ENCODE measurements around the gene CLN6. TPM values are rescaled to one million over a fixed set of nuclear protein-coding genes. Genes with fewer than 3 reads are reported as not detected.
"Not testable (repeated sequence)": the region's sequence is repeated elsewhere in the genome, so short reads cannot be mapped to it uniquely, and the experiment has no call there.

The CLN6 gene
- total RNA-seq, 1 donor from 2014 or later = 26.1 TPM

DNA sequence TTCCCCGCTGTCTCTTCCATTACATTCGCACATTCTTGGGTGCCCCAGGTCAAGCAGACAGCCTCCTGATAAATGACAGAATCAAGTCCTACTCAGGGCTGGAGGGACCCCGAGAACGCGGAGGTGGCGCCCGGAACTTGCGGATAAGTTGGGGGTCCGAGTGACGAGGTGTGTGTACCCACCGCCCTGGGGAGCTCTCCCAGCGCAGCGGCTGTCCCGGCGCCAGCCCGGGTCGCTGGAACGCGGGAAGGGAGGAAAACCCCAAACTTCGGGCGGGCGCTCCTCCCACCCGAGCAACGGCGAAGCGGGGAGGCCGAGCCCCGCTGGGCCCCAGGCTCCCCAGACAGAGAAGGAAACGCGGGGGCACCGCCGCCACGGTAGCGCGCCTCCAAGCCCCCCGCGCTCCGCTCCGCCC, 550 bp downstream of the CLN6 start:
- no peak for DNase-seq
- Mint-ChIP-seq H3K4me1 (ENCODE audit: low read depth, unreplicated experiment) (peaks cover 14% of the 10 kb centered on the region), H3K9me3 (ENCODE audit: unreplicated experiment) (peaks cover 6% of the 10 kb centered on the region), H3K27ac (ENCODE audit: unreplicated experiment) (peak overlapping the region; percentile 5), H3K4me3 (ENCODE audit: unreplicated experiment) (peak overlapping the region; percentile 84), H3K36me3 (ENCODE audit: unreplicated experiment) (no peaks in the 10 kb centered on the region), H3K27me3 (ENCODE audit: unreplicated experiment) (peaks cover 7% of the 10 kb centered on the region)
- no peak for TF ChIP-seq CTCF (IDR thresholded peaks at IDR 0.05; ENCODE audit: partially characterized antibody, unreplicated experiment)

DNA sequence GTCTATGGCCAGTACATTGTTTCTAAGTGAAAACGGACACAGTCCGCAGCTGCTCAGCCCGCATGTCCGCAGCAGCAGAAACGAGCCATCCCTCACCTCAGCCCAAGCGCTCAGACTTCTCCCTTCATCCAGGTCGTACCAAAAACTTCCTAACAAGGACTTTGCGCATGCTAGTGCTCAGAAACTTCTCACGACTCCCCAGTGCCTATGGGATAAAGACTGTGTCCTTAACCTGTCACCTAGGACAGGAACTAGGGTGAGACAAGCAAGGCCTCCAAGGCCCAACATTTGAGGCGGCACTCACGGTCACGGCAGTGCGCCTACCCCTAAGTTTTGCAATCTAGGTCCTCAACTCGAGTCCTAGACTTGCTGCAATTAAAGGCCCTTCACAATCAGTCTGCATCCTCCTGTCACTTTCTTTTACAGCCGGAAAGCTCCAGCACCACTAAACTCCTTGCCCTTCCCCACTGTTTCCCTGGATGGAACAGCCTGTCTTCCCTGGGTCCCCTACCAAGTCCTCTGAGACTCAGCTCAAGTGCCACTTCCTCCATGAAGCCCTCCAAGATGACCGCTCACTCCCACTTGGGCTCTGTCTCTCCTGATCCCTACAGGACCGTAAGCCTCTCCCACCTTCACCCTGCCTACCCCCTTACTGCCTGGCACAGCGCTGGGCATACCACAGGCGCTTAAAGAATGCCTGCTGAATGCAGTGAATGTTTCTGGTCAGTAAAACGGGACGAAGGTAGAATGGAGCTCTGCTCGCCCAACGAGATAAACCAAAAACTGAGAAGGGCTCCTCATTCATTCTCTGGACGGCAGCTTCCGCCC, 1.2 kb downstream of the CLN6 start:
- H3K4me1 Mint-ChIP-seq (ENCODE audit: low read depth, unreplicated experiment) = peaks cover 14% of the 10 kb centered on the region
- TF ChIP-seq CTCF (IDR thresholded peaks at IDR 0.05; ENCODE audit: partially characterized antibody, unreplicated experiment) = no peak
- H3K36me3 Mint-ChIP-seq (ENCODE audit: unreplicated experiment) = no peaks in the 10 kb centered on the region
- no peak for DNase-seq
- H3K27ac Mint-ChIP-seq (ENCODE audit: unreplicated experiment) = peak overlapping the region; percentile 5
- H3K27me3 Mint-ChIP-seq (ENCODE audit: unreplicated experiment) = peaks cover 7% of the 10 kb centered on the region
- H3K9me3 Mint-ChIP-seq (ENCODE audit: unreplicated experiment) = peaks cover 6% of the 10 kb centered on the region
- H3K4me3 Mint-ChIP-seq (ENCODE audit: unreplicated experiment) = peak overlapping the region; percentile 84

GRCh38 chr15:68227643-68228142, 1.8 kb downstream of the CLN6 start:
- Mint-ChIP-seq H3K4me1 (ENCODE audit: low read depth, unreplicated experiment) (peaks cover 17% of the 10 kb centered on the region), H3K27me3 (ENCODE audit: unreplicated experiment) (peaks cover 10% of the 10 kb centered on the region), H3K9me3 (ENCODE audit: unreplicated experiment) (peaks cover 9% of the 10 kb centered on the region), H3K27ac (ENCODE audit: unreplicated experiment) (no peak overlapping the region), H3K4me3 (ENCODE audit: unreplicated experiment) (peak overlapping the region; percentile 84), H3K36me3 (ENCODE audit: unreplicated experiment) (peaks cover 4% of the 10 kb centered on the region)
- DNase-seq = no peak
- no peak for TF ChIP-seq CTCF (IDR thresholded peaks at IDR 0.05; ENCODE audit: partially characterized antibody, unreplicated experiment)

GRCh38 chr15:68225442-68225841, 4.1 kb downstream of the CLN6 start:
- H3K27me3 Mint-ChIP-seq (ENCODE audit: unreplicated experiment) = peaks cover 10% of the 10 kb centered on the region

GRCh38 chr15:68224546-68225250, 4.8 kb downstream of the CLN6 start:
- no peak for DNase-seq
- TF ChIP-seq CTCF (IDR thresholded peaks at IDR 0.05; ENCODE audit: partially characterized antibody, unreplicated experiment) = no peak
- Mint-ChIP-seq H3K4me3 (ENCODE audit: unreplicated experiment) (no peak overlapping the region), H3K27ac (ENCODE audit: unreplicated experiment) (no peak overlapping the region), H3K4me1 (ENCODE audit: low read depth, unreplicated experiment) (peaks cover 15% of the 10 kb centered on the region), H3K27me3 (ENCODE audit: unreplicated experiment) (peaks cover 5% of the 10 kb centered on the region), H3K36me3 (ENCODE audit: unreplicated experiment) (peaks cover 4% of the 10 kb centered on the region), H3K9me3 (ENCODE audit: unreplicated experiment) (peaks cover 8% of the 10 kb centered on the region)

More at GRCh38 chr15:68225442-68225841, 4.1 kb downstream of the CLN6 start:
- peaks cover 15% of the 10 kb centered on the region for H3K4me1 Mint-ChIP-seq (ENCODE audit: low read depth, unreplicated experiment)
- DNase-seq; H3K27ac Mint-ChIP-seq (ENCODE audit: unreplicated experiment); H3K36me3 Mint-ChIP-seq (ENCODE audit: unreplicated experiment); H3K9me3 Mint-ChIP-seq (ENCODE audit: unreplicated experiment); H3K4me3 Mint-ChIP-seq (ENCODE audit: unreplicated experiment): not testable (repeated sequence)
